ENCODE data around the gene PDZD2.

Gene PDZD2

DNA sequence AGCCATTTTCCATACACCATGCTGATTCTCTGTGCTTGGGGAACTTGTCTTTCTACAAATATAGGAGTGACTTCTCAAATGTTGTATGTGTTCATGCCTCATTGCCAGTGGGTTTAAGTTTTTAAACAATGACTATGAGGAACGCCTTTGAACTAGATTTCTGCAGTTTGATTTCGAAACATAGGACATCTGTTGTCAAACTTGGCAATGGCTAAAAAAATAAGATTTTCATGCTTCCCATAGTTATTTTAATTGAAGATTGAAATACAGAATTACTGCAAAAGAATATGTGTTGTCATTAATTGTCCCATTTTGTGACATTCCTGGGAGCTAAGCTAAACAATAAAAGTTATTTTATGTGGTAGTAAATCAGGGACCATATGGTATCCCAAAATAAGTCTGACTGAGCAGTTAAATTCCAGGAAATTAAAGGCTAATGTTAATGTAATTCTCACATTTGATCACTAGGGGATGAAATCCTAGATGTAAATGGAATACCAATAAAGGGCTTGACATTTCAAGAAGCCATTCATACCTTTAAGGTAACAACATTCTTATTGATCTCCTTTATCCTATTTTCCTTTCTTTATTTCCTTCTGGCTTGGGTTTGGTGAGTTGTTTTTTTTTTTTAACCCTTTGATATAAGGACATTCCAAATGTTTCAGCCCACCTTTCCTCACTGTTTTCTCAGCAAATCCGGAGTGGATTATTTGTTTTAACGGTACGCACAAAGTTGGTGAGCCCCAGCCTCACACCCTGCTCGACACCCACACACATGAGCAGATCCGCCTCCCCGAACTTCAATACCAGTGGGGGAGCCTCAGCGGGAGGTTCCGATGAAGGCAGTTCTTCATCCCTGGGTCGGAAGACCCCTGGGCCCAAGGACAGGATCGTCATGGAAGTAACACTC, 418.5 kb downstream of the PDZD2 start:
- no peak overlapping the region for H3K4me3 ChIP-seq (ENCODE audit: low read depth, low read length)
- TF ChIP-seq, protein P1, sequence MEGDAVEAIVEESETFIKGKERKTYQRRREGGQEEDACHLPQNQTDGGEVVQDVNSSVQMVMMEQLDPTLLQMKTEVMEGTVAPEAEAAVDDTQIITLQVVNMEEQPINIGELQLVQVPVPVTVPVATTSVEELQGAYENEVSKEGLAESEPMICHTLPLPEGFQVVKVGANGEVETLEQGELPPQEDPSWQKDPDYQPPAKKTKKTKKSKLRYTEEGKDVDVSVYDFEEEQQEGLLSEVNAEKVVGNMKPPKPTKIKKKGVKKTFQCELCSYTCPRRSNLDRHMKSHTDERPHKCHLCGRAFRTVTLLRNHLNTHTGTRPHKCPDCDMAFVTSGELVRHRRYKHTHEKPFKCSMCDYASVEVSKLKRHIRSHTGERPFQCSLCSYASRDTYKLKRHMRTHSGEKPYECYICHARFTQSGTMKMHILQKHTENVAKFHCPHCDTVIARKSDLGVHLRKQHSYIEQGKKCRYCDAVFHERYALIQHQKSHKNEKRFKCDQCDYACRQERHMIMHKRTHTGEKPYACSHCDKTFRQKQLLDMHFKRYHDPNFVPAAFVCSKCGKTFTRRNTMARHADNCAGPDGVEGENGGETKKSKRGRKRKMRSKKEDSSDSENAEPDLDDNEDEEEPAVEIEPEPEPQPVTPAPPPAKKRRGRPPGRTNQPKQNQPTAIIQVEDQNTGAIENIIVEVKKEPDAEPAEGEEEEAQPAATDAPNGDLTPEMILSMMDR (IDR thresholded peaks at IDR 0.05; ENCODE audit: low read depth, low read length) = 0 out of 2 replicates have a peak, but pooled peaks have one; percentile 5

GRCh38 chr5:32058101-32058500, 419.2 kb downstream of the PDZD2 start:
- H3K4me3 ChIP-seq (ENCODE audit: low read depth, low read length) = no peak overlapping the region
- TF ChIP-seq, protein P1 (IDR thresholded peaks at IDR 0.05; ENCODE audit: low read depth, low read length) = no peak

DNA sequence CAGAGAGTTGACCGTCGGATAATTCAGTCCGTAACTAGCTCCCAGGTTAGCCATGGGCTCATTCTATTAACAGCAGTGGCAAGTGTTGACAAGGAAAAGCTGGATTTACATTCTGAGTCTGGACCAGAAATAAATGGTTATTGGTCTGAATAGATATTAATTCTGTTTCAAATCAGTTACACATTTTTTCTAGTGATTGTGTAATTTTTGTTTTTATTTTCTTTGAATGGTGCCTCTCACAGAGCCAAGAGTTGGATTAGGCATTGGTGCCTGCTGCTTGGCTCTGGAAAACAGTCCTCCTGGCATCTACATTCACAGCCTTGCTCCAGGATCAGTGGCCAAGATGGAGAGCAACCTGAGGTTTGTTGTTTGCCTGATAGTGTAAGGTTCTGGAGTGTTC, 420.1 kb downstream of the PDZD2 start:
- TF ChIP-seq, protein P1 (IDR thresholded peaks at IDR 0.05; ENCODE audit: low read depth, low read length) = no peak
- H3K4me3 ChIP-seq (ENCODE audit: low read depth, low read length) = no peak overlapping the region

DNA sequence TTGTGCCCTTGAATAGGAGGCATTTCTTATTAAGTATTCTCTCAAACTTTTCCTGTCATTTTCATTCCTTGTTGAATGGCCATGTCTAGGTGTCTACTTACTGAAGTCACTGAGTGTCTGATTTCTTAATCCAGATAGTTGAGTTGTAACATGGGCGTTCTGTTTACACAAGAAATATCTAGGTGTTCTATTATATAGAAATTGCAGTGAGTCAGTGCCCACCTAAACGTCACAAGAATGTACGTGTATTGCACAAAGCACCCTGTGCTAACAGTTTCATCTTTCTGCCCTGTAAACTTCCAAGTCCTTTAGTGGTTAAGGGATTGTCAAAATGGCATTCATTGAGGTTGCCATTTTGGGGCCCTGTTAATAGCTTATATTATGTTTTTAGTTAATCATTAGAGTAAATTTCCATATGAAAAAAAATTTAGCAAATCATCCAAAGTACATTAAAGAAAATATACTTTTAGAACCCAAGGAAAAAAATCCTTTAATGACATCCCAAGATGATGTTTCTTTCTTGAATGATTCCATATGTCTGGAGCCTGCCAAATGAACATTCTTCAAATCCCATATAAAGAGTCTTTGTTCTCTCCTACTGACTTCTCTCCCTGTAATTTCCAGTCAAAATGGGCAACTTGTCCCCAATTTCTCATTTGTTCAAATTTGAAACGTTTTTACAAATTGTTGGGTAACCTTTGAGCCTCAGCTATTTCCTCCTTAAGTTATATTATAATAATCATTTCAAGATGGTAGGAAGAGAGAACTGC, 421.0 kb downstream of the PDZD2 start:
- no peak overlapping the region for H3K4me3 ChIP-seq (ENCODE audit: low read depth, low read length)
- TF ChIP-seq, protein P1 (IDR thresholded peaks at IDR 0.05; ENCODE audit: low read depth, low read length) = no peak

DNA sequence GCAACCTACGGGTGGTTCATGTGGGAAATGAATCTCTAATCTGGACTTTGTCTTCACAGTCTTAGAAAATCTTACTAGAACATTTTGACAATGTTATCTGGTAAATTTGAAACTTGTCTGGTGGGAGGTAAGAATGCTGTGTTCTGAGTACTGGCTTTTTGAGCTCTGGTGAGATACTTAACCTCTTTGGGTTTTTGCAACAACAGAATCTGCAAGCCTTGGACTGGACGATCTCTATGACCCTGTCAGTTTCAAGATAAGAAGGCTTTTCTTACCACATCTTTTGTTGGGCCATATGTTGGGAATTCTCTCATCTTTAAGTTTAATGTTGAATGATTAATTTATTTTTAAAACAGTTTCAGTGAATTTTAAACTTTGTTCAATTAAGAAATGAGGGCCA, 422.3 kb downstream of the PDZD2 start:
- TF ChIP-seq, protein P1 (IDR thresholded peaks at IDR 0.05; ENCODE audit: low read depth, low read length) = no peak
- no peak overlapping the region for H3K4me3 ChIP-seq (ENCODE audit: low read depth, low read length)

GRCh38 chr5:32066448-32066847, 427.5 kb downstream of the PDZD2 start:
- TF ChIP-seq, protein P1 (IDR thresholded peaks at IDR 0.05; ENCODE audit: low read depth, low read length) = no peak
- H3K4me3 ChIP-seq (ENCODE audit: low read depth, low read length) = no peak overlapping the region

Measured in WI38 (cell line).